Measurements from ENCODE around the gene SARNP. TPM values are rescaled to one million over a fixed set of nuclear protein-coding genes. Genes with fewer than 3 reads are reported as not detected.
A peak's percentile ranks its signal among the peaks of the same experiment; 100 is the strongest.

The SARNP gene
- total RNA-seq, 2 experiments from 2014 or later = 86.1 to 92.0 TPM

GRCh38 chr12:55721601-55722213 is 95.8 kb downstream of the SARNP start:
- TF ChIP-seq CTCF (conservative IDR thresholded peaks at IDR 0.05; ENCODE audit: low read length) (no peak), EZH2phosphoT487 (IDR thresholded peaks at IDR 0.05; ENCODE audit: borderline replicate concordance, low read depth, low read length) (no peak)
- H3K79me2 ChIP-seq (ENCODE audit: insufficient read depth, low read depth, low read length) = peaks cover 14% of the 10 kb centered on the region; the same call in 1 of the 2 replicates
- no peaks in the 10 kb centered on the region for H3K9me3 ChIP-seq (ENCODE audit: low read length)
- no peak overlapping the region for H2AFZ ChIP-seq (ENCODE audit: low read length)
- no peak overlapping the region for H3K27ac ChIP-seq (ENCODE audit: low read depth, low read length, poor library complexity, severe bottlenecking)
- intact Hi-C loops (cut with micrococcal nuclease; ENCODE audit: unreplicated experiment) = loop anchor here (1.0 kb wide), 1 partner anchor 62 kb away; no protein-coding TSS in a partner anchor
- no peak overlapping the region for H3K4me2 ChIP-seq (ENCODE audit: low read length)
- H3K9me2 ChIP-seq (ENCODE audit: insufficient read depth, low read length) = no peaks in the 10 kb centered on the region
- no peaks in the 10 kb centered on the region for H4K20me1 ChIP-seq (ENCODE audit: insufficient read depth, low read length)
- no peak for DNase-seq (ENCODE audit: low spot score)
- H3K4me1 ChIP-seq (ENCODE audit: insufficient read depth, low read length, poor library complexity, severe bottlenecking) = peaks cover 26% of the 10 kb centered on the region
- BruUV-seq (replicated peaks) = no TSS peak
- peaks cover 68% of the 10 kb centered on the region for H3K36me3 ChIP-seq (ENCODE audit: insufficient read depth, low read length)
- POLR2A ChIA-PET = no interaction called here
- CTCF ChIA-PET (ENCODE audit: unreplicated experiment) = interaction anchor here (1.0 to 1.1 kb wide), 2 partner anchors 16 to 49 kb away, joined by 3 read pairs; no protein-coding TSS in a partner anchor
- no peak overlapping the region for H3K4me3 ChIP-seq (ENCODE audit: low read depth, low read length, poor library complexity, severe bottlenecking)

- no TSS peak for BruUV-seq (replicated peaks)
- POLR2A ChIA-PET = no interaction called here
- intact Hi-C loops (cut with micrococcal nuclease; ENCODE audit: unreplicated experiment) = loop anchor here (1.0 kb wide), 1 partner anchor 62 kb away; no protein-coding TSS in a partner anchor
Observed at GRCh38 chr12:55720894-55721444, 96.6 kb downstream of the SARNP start.

More at GRCh38 chr12:55720894-55721444, 96.6 kb downstream of the SARNP start:
- H3K4me1 ChIP-seq (ENCODE audit: insufficient read depth, low read length, poor library complexity, severe bottlenecking) = peaks cover 26% of the 10 kb centered on the region
- DNase-seq (ENCODE audit: low spot score) = no peak
- H3K79me2 ChIP-seq (ENCODE audit: insufficient read depth, low read depth, low read length) = peaks cover 16% of the 10 kb centered on the region; the same call in 1 of the 2 replicates
- CTCF ChIA-PET (ENCODE audit: unreplicated experiment) = interaction anchor here (1.0 to 1.1 kb wide), 2 partner anchors 16 to 48 kb away, joined by 3 read pairs; no protein-coding TSS in a partner anchor
- peak; percentile 44; the same call in 1 of the 2 replicates for TF ChIP-seq CTCF (conservative IDR thresholded peaks at IDR 0.05; ENCODE audit: low read length)
- TF ChIP-seq EZH2phosphoT487 (IDR thresholded peaks at IDR 0.05; ENCODE audit: borderline replicate concordance, low read depth, low read length) = no peak
- H3K36me3 ChIP-seq (ENCODE audit: insufficient read depth, low read length) = peaks cover 64% of the 10 kb centered on the region
- H3K27ac ChIP-seq (ENCODE audit: low read depth, low read length, poor library complexity, severe bottlenecking) = no peak overlapping the region
- H2AFZ ChIP-seq (ENCODE audit: low read length) = no peak overlapping the region
- no peaks in the 10 kb centered on the region for H4K20me1 ChIP-seq (ENCODE audit: insufficient read depth, low read length)
- no peak overlapping the region for H3K4me2 ChIP-seq (ENCODE audit: low read length)
- H3K4me3 ChIP-seq (ENCODE audit: low read depth, low read length, poor library complexity, severe bottlenecking) = no peak overlapping the region
- no peaks in the 10 kb centered on the region for H3K9me3 ChIP-seq (ENCODE audit: low read length)
- no peaks in the 10 kb centered on the region for H3K9me2 ChIP-seq (ENCODE audit: insufficient read depth, low read length)
